ENCODE results near the gene OR12D1. TPM values are rescaled to one million over a fixed set of nuclear protein-coding genes. Genes with fewer than 3 reads are reported as not detected.

Gene OR12D1
- total RNA-seq, 1 donor from 2014 or later, result not detected

Other genes with a start within 250 kb of the OR12D1 start
- gene OR2J2, start 244.0 kb upstream of the OR12D1 start, total RNA-seq, result not detected in 2 replicates
- not detected in 2 replicates for gene OR14J1, start 113.2 kb upstream of the OR12D1 start, total RNA-seq
- not detected in 2 replicates for gene OR5V1, start 46.1 kb upstream of the OR12D1 start, total RNA-seq
- gene OR12D3, start 39.6 kb upstream of the OR12D1 start, total RNA-seq, result not detected in 2 replicates
- gene OR12D2, start 19.3 kb upstream of the OR12D1 start, total RNA-seq, result not detected in 2 replicates
- not detected in 2 replicates for gene OR10C1, start 24.4 kb downstream of the OR12D1 start, total RNA-seq
- not detected in 2 replicates for gene OR11A1, start 42.1 kb downstream of the OR12D1 start, total RNA-seq
- gene OR2H1, start 42.2 kb downstream of the OR12D1 start, total RNA-seq, result not detected in 2 replicates
- gene MAS1L, start 73.0 kb downstream of the OR12D1 start, total RNA-seq, result not detected in 2 replicates
- gene UBD, start 144.8 kb downstream of the OR12D1 start, total RNA-seq, result 0.34 TPM in 2 replicates
- not detected in 2 replicates for gene OR2H2, start 170.2 kb downstream of the OR12D1 start, total RNA-seq
- 17.0 and 21.1 TPM in 2 replicates for gene GABBR1, start 218.3 kb downstream of the OR12D1 start, total RNA-seq
- not detected in 2 replicates for gene MOG, start 242.2 kb downstream of the OR12D1 start, total RNA-seq